Mesenchymal stem cell (in vitro differentiated cells and primary cell): Measurements from ENCODE around the gene PADI1.

Experiments
- DNase-seq: peaks from one replicate; pipeline ENCODE4 v3.0.0-alpha.2; 2013
- H2AFZ ChIP-seq: one replicate; pipeline ENCODE4 v1.6.1; 2013; ENCODE audit warnings: low read depth, mild to moderate bottlenecking, control low read depth, inconsistent platforms, low read length, moderate library complexity
- H2AK5ac ChIP-seq: 2 replicates; pipeline ENCODE4 v1.6.1; 2013; ENCODE audit warnings: low read length, moderate library complexity, mild to moderate bottlenecking, inconsistent platforms; ENCODE audit not compliant: severe bottlenecking
- H2BK120ac ChIP-seq: one replicate; pipeline ENCODE4 v1.6.1; 2013; ENCODE audit warnings: low read depth, mild to moderate bottlenecking, inconsistent platforms, low read length, moderate library complexity
- H2BK12ac ChIP-seq, 2 experiments: one replicate each; pipeline ENCODE4 v1.6.1; 2013; ENCODE audit warnings: inconsistent platforms in 2 of 2, low read length in 2 of 2, mild to moderate bottlenecking in 2 of 2, moderate library complexity in 2 of 2, control low read depth in 1 of 2
- H2BK15ac ChIP-seq: one replicate; pipeline ENCODE4 v1.6.1; 2013; ENCODE audit warnings: mild to moderate bottlenecking, low read depth, inconsistent platforms; ENCODE audit not compliant: poor library complexity, severe bottlenecking
- H2BK5ac ChIP-seq: 2 replicates; pipeline ENCODE4 v1.6.1; 2013; ENCODE audit warnings: low read depth, mild to moderate bottlenecking, low read length, control low read depth, inconsistent platforms; ENCODE audit not compliant: poor library complexity, severe bottlenecking
- H3K14ac ChIP-seq, 2 experiments: one replicate each; pipeline ENCODE4 v1.6.1; 2013; ENCODE audit warnings: inconsistent platforms in 2 of 2, low read length in 2 of 2, control low read depth in 1 of 2, mild to moderate bottlenecking in 1 of 2, moderate library complexity in 1 of 2
- H3K18ac ChIP-seq, 2 experiments: one replicate each; pipeline ENCODE4 v1.6.1; 2013; ENCODE audit warnings: inconsistent platforms in 2 of 2, low read length in 2 of 2, control low read depth in 1 of 2, low read depth in 1 of 2, mild to moderate bottlenecking in 1 of 2
- H3K23ac ChIP-seq, 2 experiments: one replicate each; pipeline ENCODE4 v1.6.1; 2013; ENCODE audit warnings: inconsistent platforms in 2 of 2, low read length in 2 of 2, mild to moderate bottlenecking in 2 of 2, moderate library complexity in 2 of 2, control low read depth in 1 of 2
- H3K27ac ChIP-seq: 2 replicates; pipeline ENCODE4 v1.5.1; 2013; ENCODE audit warnings: mild to moderate bottlenecking, moderate library complexity, low read length, control low read depth, inconsistent platforms; ENCODE audit not compliant: poor library complexity, severe bottlenecking
- H3K27me3 ChIP-seq, 2 experiments: 2 replicates each; pipeline versions ENCODE4 v1.6.1 to v1.7.0; 2013; ENCODE audit warnings: low read length in 2 of 2, mild to moderate bottlenecking in 2 of 2, moderate library complexity in 2 of 2, control low read depth in 1 of 2, inconsistent platforms in 1 of 2; ENCODE audit not compliant: control insufficient read depth in 1 of 2, insufficient read depth in 1 of 2
- H3K36me3 ChIP-seq, 2 experiments: 2 replicates each; pipeline versions ENCODE4 v1.6.1 to v1.7.0; 2013; ENCODE audit warnings: low read length in 2 of 2, control low read depth in 1 of 2, inconsistent platforms in 1 of 2, low read depth in 1 of 2, mild to moderate bottlenecking in 1 of 2; ENCODE audit not compliant: insufficient read depth in 2 of 2, control insufficient read depth in 1 of 2
- H3K4ac ChIP-seq, 2 experiments: one replicate each; pipeline ENCODE4 v1.6.1; 2013; ENCODE audit warnings: inconsistent platforms in 2 of 2, low read length in 2 of 2, mild to moderate bottlenecking in 2 of 2, moderate library complexity in 2 of 2, control low read depth in 1 of 2, low read depth in 1 of 2
- H3K4me1 ChIP-seq: 2 replicates; pipeline ENCODE4 v1.6.1; 2013; ENCODE audit warnings: low read depth, low read length, control low read depth; ENCODE audit not compliant: control insufficient read depth, insufficient read depth
- H3K4me2 ChIP-seq: 2 replicates; pipeline ENCODE4 v1.6.1; 2013; ENCODE audit warnings: low read length, mild to moderate bottlenecking, inconsistent platforms; ENCODE audit not compliant: poor library complexity, severe bottlenecking
- H3K4me3 ChIP-seq, 2 experiments: 2 replicates each; pipeline versions ENCODE4 v1.5.1 to v1.7.0; 2013; ENCODE audit warnings: low read length in 2 of 2, mild to moderate bottlenecking in 2 of 2, control low read depth in 1 of 2, low read depth in 1 of 2; ENCODE audit not compliant: insufficient read depth in 1 of 2
- H3K79me1 ChIP-seq: replicated peaks from 2 replicates; pipeline ENCODE4 v1.6.1; 2013; ENCODE audit warnings: mild to moderate bottlenecking, control low read depth, low read length, inconsistent platforms; ENCODE audit not compliant: poor library complexity, severe bottlenecking
- H3K9ac ChIP-seq: 2 replicates; pipeline ENCODE4 v1.7.0; 2013; ENCODE audit warnings: mild to moderate bottlenecking, low read length, moderate library complexity
- H3K9me3 ChIP-seq: 2 replicates; pipeline ENCODE4 v1.7.0; 2013; ENCODE audit warnings: mild to moderate bottlenecking, low read length; ENCODE audit not compliant: control insufficient read depth
- H4K8ac ChIP-seq: one replicate; pipeline ENCODE4 v1.6.1; 2013; ENCODE audit warnings: inconsistent platforms, mild to moderate bottlenecking, low read length, moderate library complexity
- H4K91ac ChIP-seq: one replicate; pipeline ENCODE4 v1.6.1; 2013; ENCODE audit warnings: mild to moderate bottlenecking, low read length, inconsistent platforms
- WGBS: methylation state at CpG from one replicate; pipeline ENCODE4 v1.1.7; 2013; ENCODE audit warnings: mixed read lengths; 5-methylcytosine and 5-hydroxymethylcytosine counted together

The PADI1 gene

DNA sequence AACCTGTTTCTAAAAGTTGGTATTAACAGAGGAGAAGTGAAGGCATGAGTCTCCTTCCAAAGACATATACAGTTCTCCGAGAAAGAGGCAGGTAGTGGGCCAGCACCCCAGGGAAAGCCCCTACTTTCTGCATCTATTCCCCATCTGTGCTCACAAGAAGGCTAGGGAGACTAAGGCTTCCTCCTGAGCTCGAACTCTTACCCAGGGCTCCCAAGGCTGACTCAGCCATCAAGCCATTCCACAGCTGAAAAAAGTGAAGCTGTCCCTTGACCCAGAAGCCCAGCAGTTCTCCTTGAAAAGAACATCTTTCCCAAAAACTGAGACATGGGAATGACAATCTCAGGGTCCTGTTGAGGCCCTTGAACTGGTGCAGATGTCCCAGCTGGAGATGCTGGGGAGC, 42.0 kb downstream of the PADI1 start:
- peak overlapping the region; percentile 8 for H4K8ac ChIP-seq
- no peak overlapping the region for H3K27ac ChIP-seq
- H2AK5ac ChIP-seq = peak overlapping the region; percentile 6
- no peaks in the 10 kb centered on the region for H3K9me3 ChIP-seq
- H3K79me1 ChIP-seq = no peaks in the 10 kb centered on the region
- no peak overlapping the region for H3K4me2 ChIP-seq
- H2BK15ac ChIP-seq = no peak overlapping the region
- no peak overlapping the region for H2BK120ac ChIP-seq
- H3K4me1 ChIP-seq = peaks cover 35% of the 10 kb centered on the region
- no peak overlapping the region for H3K18ac ChIP-seq
- no peak overlapping the region for H3K9ac ChIP-seq
- H3K23ac ChIP-seq = no peak overlapping the region
- no peak overlapping the region for H3K4me3 ChIP-seq
- H3K36me3 ChIP-seq = peaks cover 0 to 6% of the 10 kb centered on the region in 2 experiments
- H2AFZ ChIP-seq = no peak overlapping the region
- no peak overlapping the region for H4K91ac ChIP-seq
- 79% methylated on average over 2 of the region's 2 CpGs for WGBS
- no peak for DNase-seq
- H2BK5ac ChIP-seq = no peak overlapping the region
- no peak overlapping the region for H3K4ac ChIP-seq
- H2BK12ac ChIP-seq = no peak overlapping the region
- no peak overlapping the region for H3K14ac ChIP-seq
- peaks cover 0 to 69% of the 10 kb centered on the region in 2 experiments for H3K27me3 ChIP-seq

DNA sequence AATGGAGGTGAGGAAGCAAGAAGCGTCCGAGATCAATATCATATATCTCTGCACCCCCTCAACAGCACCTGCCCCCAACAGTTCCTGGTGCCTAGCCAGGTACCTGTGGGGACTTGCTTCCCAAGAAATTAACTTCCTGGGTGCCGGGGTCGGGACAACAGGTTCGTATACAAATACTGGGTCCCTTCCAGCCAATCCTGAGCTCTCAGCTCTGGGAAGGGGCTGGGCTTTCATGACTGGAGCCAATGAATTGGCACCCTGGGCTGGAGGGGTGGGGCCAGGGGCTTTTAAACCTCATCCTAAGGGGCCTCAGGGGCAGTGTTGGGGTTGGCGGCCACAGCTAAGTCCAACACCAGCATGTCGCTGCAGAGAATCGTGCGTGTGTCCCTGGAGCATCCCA, 43.9 kb downstream of the PADI1 start, which contains the start of gene PADI3:
TSS of gene PADI3 (plus strand) at position 318 of the 400 bp plus-strand sequence. CDS start at position 358, 40 bp downstream.
- Histone ChIP-seq H3K9ac (no peak within 1 kb of the TSS), H3K14ac (no peak within 1 kb of the TSS), H2AK5ac (no peak within 1 kb of the TSS), H2BK5ac (no peak within 1 kb of the TSS), H3K79me1 (no peaks in the 10 kb centered on the region), H2BK15ac (no peak within 1 kb of the TSS), H2BK120ac (no peak within 1 kb of the TSS), H4K8ac (no peak within 1 kb of the TSS), H2AFZ (no peak within 1 kb of the TSS), H3K4me2 (no peak within 1 kb of the TSS), H3K27ac (no peak within 1 kb of the TSS), H3K4ac (no peak within 1 kb of the TSS), H3K27me3 (peaks cover 0 to 58% of the 10 kb centered on the region in 2 experiments), H3K9me3 (no peaks in the 10 kb centered on the region), H3K18ac (no peak within 1 kb of the TSS), H4K91ac (no peak within 1 kb of the TSS), H3K4me3 (no peak within 1 kb of the TSS), H3K23ac (no peak within 1 kb of the TSS), H3K36me3 (peaks cover 0 to 5% of the 10 kb centered on the region in 2 experiments), H3K4me1 (peaks cover 39% of the 10 kb centered on the region), H2BK12ac (no peak within 1 kb of the TSS)
- DNase-seq = no peak
- 89% methylated on average over 9 of the region's 9 CpGs for WGBS

- Histone ChIP-seq H3K23ac (no peak overlapping the region), H3K9ac (no peak overlapping the region), H3K27me3 (peaks cover 0 to 57% of the 10 kb centered on the region in 2 experiments), H2BK15ac (no peak overlapping the region), H2BK12ac (no peak overlapping the region), H3K14ac (no peak overlapping the region), H3K79me1 (no peaks in the 10 kb centered on the region), H3K4me1 (peaks cover 27% of the 10 kb centered on the region), H3K18ac (no peak overlapping the region), H2BK120ac (no peak overlapping the region), H3K4ac (no peak overlapping the region), H3K4me3 (no peak overlapping the region), H3K36me3 (no peaks in the 10 kb centered on the region), H3K27ac (no peak overlapping the region), H2AFZ (no peak overlapping the region), H3K9me3 (no peaks in the 10 kb centered on the region), H3K4me2 (no peak overlapping the region), H2AK5ac (no peak overlapping the region), H2BK5ac (no peak overlapping the region), H4K91ac (no peak overlapping the region), H4K8ac (no peak overlapping the region)
- no peak for DNase-seq
- WGBS = 69% methylated on average over 7 of the region's 7 CpGs
Measured at GRCh38 chr1:17250601-17251000, 45.7 kb downstream of the PADI1 start.

- Histone ChIP-seq H3K14ac (no peak overlapping the region), H2BK12ac (no peak overlapping the region), H2BK120ac (no peak overlapping the region), H2AFZ (no peak overlapping the region), H3K23ac (no peak overlapping the region), H3K4me2 (no peak overlapping the region), H2BK5ac (no peak overlapping the region), H3K9ac (no peak overlapping the region), H3K4ac (no peak overlapping the region), H3K36me3 (no peaks in the 10 kb centered on the region), H3K4me1 (peaks cover 21% of the 10 kb centered on the region), H3K18ac (no peak overlapping the region), H3K9me3 (no peaks in the 10 kb centered on the region), H3K4me3 (no peak overlapping the region), H2AK5ac (no peak overlapping the region), H3K79me1 (no peaks in the 10 kb centered on the region), H4K8ac (no peak overlapping the region), H3K27me3 (peaks cover 0 to 57% of the 10 kb centered on the region in 2 experiments), H4K91ac (no peak overlapping the region), H2BK15ac (no peak overlapping the region), H3K27ac (no peak overlapping the region)
- WGBS = 87% methylated on average over 5 of the region's 5 CpGs
- no peak for DNase-seq
Measured at GRCh38 chr1:17251246-17251645, 46.3 kb downstream of the PADI1 start.
